K562 (cell line): ENCODE results near the gene MAST4. TPM values are rescaled to one million over a fixed set of nuclear protein-coding genes. Genes with fewer than 3 reads are reported as not detected.
"Not testable (repeated sequence)": the region's sequence is repeated elsewhere in the genome, so short reads cannot be mapped to it uniquely, and the experiment has no call there.

Experiments
- ATAC-seq: fragments of 200-7000 bp; cut with Tn5 transposase; 3 replicates; pipeline ENCODE4 v1.9.1; 2020; ENCODE audit warnings: moderate library complexity
- BruUV-seq: library from RNA; stranded (reverse); fragments of 400-500 nt; replicated peaks from 2 replicates; lab custom pipeline; 2021; lab: Mats Ljungman, UMichigan
- CTCF ChIA-PET: fragments of 300-600 bp; formaldehyde crosslinking; extraction: SDS; loops from one replicate; lab custom pipeline; 2021; ENCODE audit warnings: low intra/inter-chr PET ratio; lab: Yijun Ruan, JAX
- POLR2A ChIA-PET: fragments of 300-600, 350-650 bp; sonication (Branson Sonifier 250); formaldehyde crosslinking; extraction: SDS; loops from one replicate; lab custom pipeline; 2021; ENCODE audit warnings: antibody characterized with exemption, inconsistent platforms; lab: Yijun Ruan, JAX
- DNase-seq, 4 experiments: peaks; one replicate each; pipeline versions ENCODE4 v3.0.0 to v3.0.0-alpha.2; 2011 to 2018; ENCODE audit warnings: low spot score in 3 of 4, mixed read lengths in 3 of 4; ENCODE audit errors: extremely low read depth in 1 of 4
- FAIRE-seq: peaks from 2 replicates; lab custom pipeline; 2011; peaks lifted over from hg19 to GRCh38; lab: Jason Lieb, UNC
- H2AFZ ChIP-seq: 2 replicates; pipeline ENCODE4 v1.6.0; 2011; ENCODE audit warnings: low read depth, low read length, control low read depth, inconsistent platforms
- H3K27ac ChIP-seq: fragments of 200-600 bp; 3 replicates; pipeline ENCODE4 v1.8.0; 2011; ENCODE audit warnings: low read depth, mild to moderate bottlenecking, control low read depth, inconsistent platforms, low read length, moderate library complexity, mixed read lengths; ENCODE audit errors: extremely low read depth
- H3K27me3 ChIP-seq, 2 experiments: fragments of 300-600 bp in 1 of 2; 2 replicates in 1 of 2; 3 replicates in 1 of 2; pipeline versions ENCODE4 v1.6.0 to v1.8.0; 2011; ENCODE audit warnings: inconsistent platforms in 2 of 2, low read length in 2 of 2, mild to moderate bottlenecking in 1 of 2, mixed read lengths in 1 of 2, moderate library complexity in 1 of 2; ENCODE audit not compliant: control insufficient read depth in 2 of 2, insufficient read depth in 2 of 2
- H3K36me3 ChIP-seq: fragments of 300-600 bp; 3 replicates; pipeline ENCODE4 v1.8.0; 2011; ENCODE audit warnings: mild to moderate bottlenecking, low read length, inconsistent platforms; ENCODE audit not compliant: control insufficient read depth, insufficient read depth
- H3K4me1 ChIP-seq, 2 experiments: fragments of 200-600 bp in 1 of 2; replicated peaks in 1 of 2; 2 replicates in 1 of 2; 3 replicates in 1 of 2; pipeline versions ENCODE4 v1.5.1 to v1.8.0; 2011; ENCODE audit warnings: inconsistent platforms in 2 of 2, low read length in 2 of 2, mild to moderate bottlenecking in 1 of 2, mixed read lengths in 1 of 2, moderate library complexity in 1 of 2; ENCODE audit not compliant: control insufficient read depth in 2 of 2, insufficient read depth in 2 of 2
- H3K4me2 ChIP-seq: 2 replicates; pipeline ENCODE4 v1.6.1; 2011; ENCODE audit warnings: low read length, control low read depth, inconsistent platforms, mixed read lengths; ENCODE audit not compliant: insufficient read depth
- H3K4me3 ChIP-seq: fragments of 200-600 bp; sonication (generic), shearing (Covaris generic); 2 replicates; pipeline ENCODE4 v1.5.1; 2016; ENCODE audit warnings: control low read depth, inconsistent platforms
- H3K79me2 ChIP-seq: fragments of 200-600 bp; 3 replicates; pipeline ENCODE4 v1.8.0; 2011; ENCODE audit warnings: low read length, inconsistent platforms; ENCODE audit not compliant: control insufficient read depth, insufficient read depth
- H3K9ac ChIP-seq, 2 experiments: 2 replicates each; pipeline versions ENCODE4 v1.6.0 to v1.6.1; 2011; ENCODE audit warnings: low read depth in 2 of 2, low read length in 2 of 2, control low read depth in 1 of 2, inconsistent platforms in 1 of 2, mild to moderate bottlenecking in 1 of 2, mixed read lengths in 1 of 2; ENCODE audit not compliant: insufficient read depth in 1 of 2
- H3K9me1 ChIP-seq: one replicate; pipeline ENCODE4 v1.6.0; 2011; ENCODE audit warnings: inconsistent platforms, mild to moderate bottlenecking, low read length, moderate library complexity; ENCODE audit not compliant: control insufficient read depth, insufficient read depth
- H3K9me3 ChIP-seq: replicated peaks from 2 replicates; pipeline ENCODE4 v1.5.1; 2011; ENCODE audit warnings: low read depth, low read length, inconsistent platforms; ENCODE audit not compliant: control insufficient read depth, insufficient read depth
- H4K20me1 ChIP-seq: replicated peaks from 2 replicates; pipeline ENCODE4 v1.6.1; 2011; ENCODE audit warnings: low read length, inconsistent platforms, mixed read lengths; ENCODE audit not compliant: control insufficient read depth, insufficient read depth
- E4F1 ChIP-seq: fragments of 250-450 bp; sonication (Bioruptor Pico); IDR thresholded peaks from 2 replicates; pipeline ENCODE4 v1.5.0; 2021; ENCODE audit warnings: mild to moderate bottlenecking, borderline replicate concordance
- WGBS: fragments of 100-300 bp; shearing (Covaris generic); methylation state at CpG from one replicate; pipeline ENCODE4 v1.1.6; 2016; ENCODE audit warnings: low coverage, mixed read lengths; ENCODE audit not compliant: insufficient coverage; ENCODE audit errors: missing lambda C conversion rate; 5-methylcytosine and 5-hydroxymethylcytosine counted together
- in situ Hi-C: fragments of 300-500 bp; cut with MboI; formaldehyde crosslinking; loops from 4 replicates; pipeline ENCODE4 v1.15.0; 2018; ENCODE audit warnings: inconsistent platforms, mixed read lengths
- intact Hi-C: fragments of 100-400 bp; cut with micrococcal nuclease; formaldehyde crosslinking; loops from 2 replicates; pipeline ENCODE4 v1.14.2; 2022
- polyA plus RNA-seq, 8 experiments: library from polyadenylated mRNA; depleted of rRNA in 4 of 8; stranded (reverse) in 5 of 8; unstranded in 3 of 8; fragments of >200 nt; fragmentation: Nextera tagmentation in 2 of 8; fragmentation: Illumina TruSeq in 1 of 8; extraction: Ambion mirVana in 2 of 8; extraction: Trizol in 1 of 8; gene quantifications; 2 replicates each; pipeline versions ENCODE4 v1.2.1 to v1.2.3, GENCODE V29; 2011 to 2014; ENCODE audit warnings: inconsistent platforms in 1 of 8, missing spikeins in 1 of 8
- total RNA-seq, 7 experiments: library from RNA; depleted of rRNA in 6 of 7; stranded (reverse); fragments of >200 nt in 6 of 7; fragmentation: Illumina TruSeq in 2 of 7; extraction: Trizol in 2 of 7; gene quantifications; 2 replicates each; pipeline versions ENCODE4 v1.2.1 to v1.2.3, GENCODE V29; 2011 to 2021; ENCODE audit warnings: low replicate concordance in 1 of 7

MAST4 gene
- total and polyA plus RNA-seq, 9 of the 15 experiments (the other 6 are each of a cell fraction or from before 2014, with no cell fraction given) = 0.88 to 10.1 (median 5.2) TPM

GRCh38 chr5:66747607-66748006, 151.4 kb downstream of the MAST4 start:
- in situ Hi-C loops = no loop called here
- Histone ChIP-seq H3K9ac (no peak overlapping the region), H3K27ac (no peak overlapping the region), H3K9me3 (no peaks in the 10 kb centered on the region), H3K4me3 (no peak overlapping the region), H3K4me1 (no peaks in the 10 kb centered on the region), H2AFZ (no peak overlapping the region), H3K4me2 (no peak overlapping the region)
- no TSS peak for BruUV-seq
- CTCF ChIA-PET = no interaction called here
- FAIRE-seq (no peak), ATAC-seq (no peak)
- TF ChIP-seq E4F1 (CRISPR knock-in tag) = no peak
- TF ChIP-seq, all 486 proteins: peak for 0
- 2% methylated on average over 5 of the region's 5 CpGs for WGBS
- intact Hi-C loops = no loop called here
- H3K27me3 ChIP-seq = no peaks in the 10 kb centered on the region
- no peaks in the 10 kb centered on the region for H3K9me1 ChIP-seq
- H4K20me1 ChIP-seq = no peaks in the 10 kb centered on the region
- no peaks in the 10 kb centered on the region for H3K36me3 ChIP-seq
- POLR2A ChIA-PET = no interaction called here
- DNase-seq = no peak
- no peaks in the 10 kb centered on the region for H3K79me2 ChIP-seq

- DNase-seq, H2AFZ ChIP-seq, FAIRE-seq, H3K79me2 ChIP-seq, H3K27me3 ChIP-seq, H3K4me3 ChIP-seq, CTCF ChIA-PET, BruUV-seq, H3K9me1 ChIP-seq, H3K9ac ChIP-seq, ATAC-seq, in situ Hi-C loops, H3K4me2 ChIP-seq, H3K4me1 ChIP-seq, intact Hi-C loops, POLR2A ChIA-PET, H3K27ac ChIP-seq, H3K9me3 ChIP-seq, H3K36me3 ChIP-seq, H4K20me1 ChIP-seq: not testable (repeated sequence)
- WGBS = no CpG with 5 or more reads among the region's 2 CpGs
These were observed 156.5 kb downstream of the MAST4 start for GRCh38 chr5:66752668-66753067.
